Activated B cell treated with CpG ODN at 0.5 μM for 24 hours (primary cell): Measurements from ENCODE around the gene ZDHHC16. TPM values are rescaled to one million over a fixed set of nuclear protein-coding genes. Genes with fewer than 3 reads are reported as not detected.
A peak's percentile ranks its signal among the peaks of the same experiment; 100 is the strongest.

Experiments
- ATAC-seq: fragments of 200-7000 bp; cut with Tn5 transposase; one replicate; pipeline ENCODE4 v1.10.0; 2021; ENCODE audit warnings: low read depth, mild to moderate bottlenecking, moderate library complexity
- CTCF ChIA-PET: fragments of 350-600 bp; sonication (Branson Sonifier 250); formaldehyde crosslinking; loops from one replicate; lab custom pipeline; 2021; ENCODE audit warnings: antibody characterized with exemption; lab: Charles Lee
- POLR2A ChIA-PET: fragments of 350-600 bp; sonication (Branson Sonifier 250); formaldehyde crosslinking; loops from one replicate; lab custom pipeline; 2021; ENCODE audit warnings: antibody characterized with exemption; lab: Charles Lee
- DNase-seq: peaks from one replicate; pipeline ENCODE4 v3.0.0; 2022
- H3K27ac Mint-ChIP-seq: one replicate; pipeline ENCODE4 v1.8.0; 2020; ENCODE audit warnings: mixed read lengths
- H3K27me3 Mint-ChIP-seq: one replicate; pipeline ENCODE4 v1.8.0; 2021; ENCODE audit warnings: mixed read lengths
- H3K36me3 Mint-ChIP-seq: one replicate; pipeline ENCODE4 v1.8.0; 2021; ENCODE audit warnings: low read depth, mixed read lengths
- H3K4me1 Mint-ChIP-seq: one replicate; pipeline ENCODE4 v1.8.0; 2021; ENCODE audit warnings: mixed read lengths
- H3K4me3 Mint-ChIP-seq: one replicate; pipeline ENCODE4 v1.8.0; 2020; ENCODE audit warnings: mild to moderate bottlenecking, mixed read lengths
- H3K9me3 Mint-ChIP-seq: one replicate; pipeline ENCODE4 v1.8.0; 2020; ENCODE audit warnings: mixed read lengths
- intact Hi-C: fragments of 100-400 bp; cut with micrococcal nuclease; formaldehyde crosslinking; loops from one replicate; pipeline ENCODE4 v1.15.1; 2024
- total RNA-seq: library from RNA; stranded (reverse); gene quantifications from 2 replicates; pipeline ENCODE4 v1.2.3, GENCODE V29; 2022
- TF ChIP-seq, protein P1 (sequence below): fragments of 200-600 bp; IDR thresholded peaks from one replicate; pipeline ENCODE4 v1.8.0; 2022; ENCODE audit warnings: antibody characterized with exemption, mild to moderate bottlenecking

The ZDHHC16 gene
- total RNA-seq, 1 donor from 2014 or later, result 40.6 TPM

DNA sequence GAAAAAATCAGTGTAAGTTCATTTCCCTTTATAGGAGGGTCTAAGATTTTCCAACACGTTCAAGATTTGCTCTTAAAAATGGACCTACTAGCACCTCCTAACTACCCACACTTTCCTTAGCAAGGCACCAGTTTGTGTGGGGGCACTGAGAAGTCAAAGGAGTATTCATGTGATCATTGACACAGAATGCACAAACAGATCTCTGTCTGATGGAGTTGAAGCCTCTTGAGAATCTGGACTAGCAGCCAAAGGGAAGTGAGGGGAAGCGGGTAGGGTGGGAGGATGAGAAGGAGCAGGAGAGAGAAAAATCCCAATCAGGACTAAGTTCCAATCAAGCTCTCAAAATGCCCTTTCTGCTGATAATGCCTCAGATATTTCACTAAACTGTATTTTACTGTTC, 48.2 kb downstream of the ZDHHC16 start:
- ChIA-PET CTCF (no interaction called here), POLR2A (no interaction called here)
- no peak overlapping the region for H3K27ac Mint-ChIP-seq
- intact Hi-C loops, result loop anchor here (10.0 kb wide), 2 partner anchors 241 to 641 kb away; partner anchors contain the start of genes R3HCC1L and ZFYVE27
- TF ChIP-seq, protein P1, sequence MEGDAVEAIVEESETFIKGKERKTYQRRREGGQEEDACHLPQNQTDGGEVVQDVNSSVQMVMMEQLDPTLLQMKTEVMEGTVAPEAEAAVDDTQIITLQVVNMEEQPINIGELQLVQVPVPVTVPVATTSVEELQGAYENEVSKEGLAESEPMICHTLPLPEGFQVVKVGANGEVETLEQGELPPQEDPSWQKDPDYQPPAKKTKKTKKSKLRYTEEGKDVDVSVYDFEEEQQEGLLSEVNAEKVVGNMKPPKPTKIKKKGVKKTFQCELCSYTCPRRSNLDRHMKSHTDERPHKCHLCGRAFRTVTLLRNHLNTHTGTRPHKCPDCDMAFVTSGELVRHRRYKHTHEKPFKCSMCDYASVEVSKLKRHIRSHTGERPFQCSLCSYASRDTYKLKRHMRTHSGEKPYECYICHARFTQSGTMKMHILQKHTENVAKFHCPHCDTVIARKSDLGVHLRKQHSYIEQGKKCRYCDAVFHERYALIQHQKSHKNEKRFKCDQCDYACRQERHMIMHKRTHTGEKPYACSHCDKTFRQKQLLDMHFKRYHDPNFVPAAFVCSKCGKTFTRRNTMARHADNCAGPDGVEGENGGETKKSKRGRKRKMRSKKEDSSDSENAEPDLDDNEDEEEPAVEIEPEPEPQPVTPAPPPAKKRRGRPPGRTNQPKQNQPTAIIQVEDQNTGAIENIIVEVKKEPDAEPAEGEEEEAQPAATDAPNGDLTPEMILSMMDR, result no peak
- H3K9me3 Mint-ChIP-seq, result no peaks in the 10 kb centered on the region
- H3K27me3 Mint-ChIP-seq, result no peaks in the 10 kb centered on the region
- peaks cover 46% of the 10 kb centered on the region for H3K4me1 Mint-ChIP-seq
- DNase-seq (no peak), ATAC-seq (no peak)
- H3K36me3 Mint-ChIP-seq, result peaks cover 13% of the 10 kb centered on the region
- no peak overlapping the region for H3K4me3 Mint-ChIP-seq

- Mint-ChIP-seq H3K4me3 (no peak overlapping the region), H3K27ac (no peak overlapping the region), H3K36me3 (peaks cover 13% of the 10 kb centered on the region), H3K9me3 (no peaks in the 10 kb centered on the region), H3K27me3 (peaks cover 3% of the 10 kb centered on the region), H3K4me1 (peaks cover 47% of the 10 kb centered on the region)
- ATAC-seq (no peak), DNase-seq (no peak)
- POLR2A ChIA-PET, result no interaction called here
- intact Hi-C loops, result loop anchor here (5.0 to 10.0 kb wide), 4 partner anchors 33 to 1838 kb away; partner anchors contain the start of genes ALDH18A1, R3HCC1L and ZFYVE27
- CTCF ChIA-PET, result interaction anchor here (1.1 kb wide), 1 partner anchor 58 kb away, joined by 4 read pairs; no protein-coding TSS in a partner anchor
- TF ChIP-seq, protein P1, result no peak
These were observed 49.0 kb downstream of the ZDHHC16 start for GRCh38 chr10:97494863-97495506.

- H3K27ac Mint-ChIP-seq, result peak overlapping the region; percentile 96
- peaks cover 27% of the 10 kb centered on the region for H3K27me3 Mint-ChIP-seq
- CTCF ChIA-PET, result no interaction called here
- intact Hi-C loops, result loop anchor here (1.0 to 10.0 kb wide), 13 partner anchors 35 to 1840 kb away; partner anchors contain the start of genes ALDH18A1, ARHGAP19, AVPI1 and EXOSC1
- H3K9me3 Mint-ChIP-seq, result no peaks in the 10 kb centered on the region
- ATAC-seq (peak; percentile 5), DNase-seq (peak; percentile 48)
- peak overlapping the region; percentile 96 for H3K4me3 Mint-ChIP-seq
- peaks cover 37% of the 10 kb centered on the region for H3K4me1 Mint-ChIP-seq
- TF ChIP-seq, protein P1, result no peak
- POLR2A ChIA-PET, result interaction anchor here (0.6 kb wide), 1 partner anchor 141 kb away, joined by 3 read pairs; no protein-coding TSS in a partner anchor
- peaks cover 11% of the 10 kb centered on the region for H3K36me3 Mint-ChIP-seq
These were observed 51.6 kb downstream of the ZDHHC16 start for GRCh38 chr10:97497572-97498075.

- ATAC-seq (peak; percentile 87), DNase-seq (peak; percentile 100)
- H3K36me3 Mint-ChIP-seq, result peaks cover 9% of the 10 kb centered on the region
- H3K4me3 Mint-ChIP-seq, result peak within 1 kb of the TSS; percentile 96
- intact Hi-C loops, result loop anchor here (1.0 to 10.0 kb wide), 13 partner anchors 36 to 1841 kb away; partner anchors contain the start of genes ALDH18A1, ARHGAP19, AVPI1 and EXOSC1
- peaks cover 35% of the 10 kb centered on the region for H3K4me1 Mint-ChIP-seq
- H3K27ac Mint-ChIP-seq, result peak within 1 kb of the TSS; percentile 96
- CTCF ChIA-PET, result no interaction called here
- H3K9me3 Mint-ChIP-seq, result no peaks in the 10 kb centered on the region
- POLR2A ChIA-PET, result interaction anchor here (1.0 to 1.4 kb wide), 2 partner anchors 164 to 1368 kb away, joined by 3 to 4 read pairs; partner anchors contain the start of genes FRAT2 and ZNF518A
- TF ChIP-seq, protein P1, result no peak
- peaks cover 30% of the 10 kb centered on the region for H3K27me3 Mint-ChIP-seq
These were observed 52.3 kb downstream of the ZDHHC16 start, which contains the start of gene MMS19 for GRCh38 chr10:97498076-97498840. MMS19 (minus strand) TSS chr10:97498422; CDS start chr10:97498384, 38 bp downstream.
